Activated naive CD4-positive, alpha-beta T cell treated with Interleukin-2 at 50 U/mL for 16 hours (primary cell): ENCODE data around the gene COLQ.
"Not testable (repeated sequence)": the region's sequence is repeated elsewhere in the genome, so short reads cannot be mapped to it uniquely, and the experiment has no call there.

ENCODE experiments used
- DNase-seq: peaks from one replicate; pipeline ENCODE4 v3.0.0-alpha.2; 2020

The COLQ gene

GRCh38 chr3:15452961-15453360 lies 68.5 kb downstream of the COLQ start:
- no peak for DNase-seq

- no peak for DNase-seq
Measured at GRCh38 chr3:15452156-15452555, 69.3 kb downstream of the COLQ start.

- no peak for DNase-seq
Measured at GRCh38 chr3:15451216-15452113, 70.0 kb downstream of the COLQ start.

GRCh38 chr3:15450438-15451215 lies 70.9 kb downstream of the COLQ start:
- no peak for DNase-seq

GRCh38 chr3:15449489-15450224 lies 71.8 kb downstream of the COLQ start:
- no peak for DNase-seq

GRCh38 chr3:15443826-15444524 lies 77.5 kb downstream of the COLQ start:
- no peak for DNase-seq

GRCh38 chr3:15440891-15441290 lies 80.6 kb downstream of the COLQ start:
- DNase-seq, result no peak

- DNase-seq, result no peak
Measured at GRCh38 chr3:15439476-15439875, 82.0 kb downstream of the COLQ start.

GRCh38 chr3:15438983-15439382 lies 82.5 kb downstream of the COLQ start:
- DNase-seq, result no peak

- DNase-seq, result no peak
Measured at GRCh38 chr3:15436246-15436645, 85.3 kb downstream of the COLQ start.

- DNase-seq, result no peak
Measured at GRCh38 chr3:15434756-15435155, 86.8 kb downstream of the COLQ start.

GRCh38 chr3:15433531-15433930 lies 88.0 kb downstream of the COLQ start:
- DNase-seq, result no peak

- DNase-seq, result no peak
Measured at GRCh38 chr3:15431256-15431837, 90.2 kb downstream of the COLQ start.

- no peak for DNase-seq
Measured at GRCh38 chr3:15430624-15431023, 90.9 kb downstream of the COLQ start.

GRCh38 chr3:15429080-15429479 lies 92.4 kb downstream of the COLQ start:
- no peak for DNase-seq

GRCh38 chr3:15428539-15428938 lies 93.0 kb downstream of the COLQ start:
- DNase-seq, result peak; percentile 41

GRCh38 chr3:15427981-15428380 lies 93.5 kb downstream of the COLQ start:
- DNase-seq, result peak; percentile 3

GRCh38 chr3:15427182-15427880 lies 94.2 kb downstream of the COLQ start, which contains the start of the genes EAF1 and METTL6:
EAF1 (plus strand) TSS chr3:15427598; CDS start chr3:15427780, 182 bp downstream.
METTL6 (minus strand) TSS chr3:15427544; CDS start chr3:15426511, 1,033 bp downstream.
- DNase-seq, result peak; percentile 90

GRCh38 chr3:15426579-15427118 lies 94.9 kb downstream of the COLQ start:
- DNase-seq, result no peak

GRCh38 chr3:15420871-15421270 lies 100.6 kb downstream of the COLQ start:
- DNase-seq, result no peak

- DNase-seq, result not testable (repeated sequence)
Measured at GRCh38 chr3:15410966-15411365, 110.5 kb downstream of the COLQ start.
